ENCODE measurements around the gene ARHGAP23. TPM values are rescaled to one million over a fixed set of nuclear protein-coding genes. Genes with fewer than 3 reads are reported as not detected.

The ARHGAP23 gene
- total and polyA plus RNA-seq, 10 of the 15 experiments (the other 5 are each of a cell fraction or from before 2014, with no cell fraction given): 0.23 to 5.8 (median 2.1) TPM

DNA sequence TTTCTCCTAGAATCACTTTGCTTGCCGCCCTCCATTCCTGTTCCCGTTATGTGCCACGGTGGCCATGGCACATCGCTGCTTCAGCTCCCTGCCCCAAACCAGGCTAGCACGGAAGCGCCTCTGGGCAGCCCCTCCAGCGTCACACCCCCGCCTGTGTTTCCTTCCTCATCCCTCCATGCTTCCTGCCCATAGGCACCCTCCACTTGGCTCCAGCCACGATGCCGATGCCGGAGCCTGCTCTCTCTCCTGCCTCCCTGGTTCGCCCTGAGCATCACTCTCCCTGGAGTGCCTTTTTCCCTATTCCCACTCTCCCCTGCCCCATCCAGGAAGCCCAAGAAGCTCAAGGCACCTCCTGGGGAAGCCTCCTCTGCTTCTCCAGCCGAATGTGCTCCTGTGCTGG lies 3.2 kb upstream of the ARHGAP23 start:
- in situ Hi-C loops (cut with MboI): no loop called here
- DNase-seq (ENCODE audit: low read depth, low spot score): no peak
- no peaks in the 10 kb centered on the region for H3K9me3 ChIP-seq (replicated peaks; ENCODE audit: control insufficient read depth, insufficient read depth, low read length)
- peaks cover 4% of the 10 kb centered on the region for H3K4me1 ChIP-seq (ENCODE audit: control insufficient read depth, insufficient read depth, low read length)
- ATAC-seq: no peak
- intact Hi-C loops (cut with micrococcal nuclease; ENCODE audit: unreplicated experiment): loop anchor here (10.0 kb wide), 1 partner anchor 160 kb away; no protein-coding TSS in a partner anchor
- H4K20me1 ChIP-seq (ENCODE audit: control insufficient read depth, insufficient read depth): no peaks in the 10 kb centered on the region
- H3K27me3 ChIP-seq (replicated peaks in 1 of 2; ENCODE audit: control insufficient read depth in 2 of 2, insufficient read depth in 2 of 2, low read length in 1 of 2): peaks cover 0 to 4% of the 10 kb centered on the region in 2 experiments; a peak in 1 of 4 replicates
- WGBS (ENCODE audit: insufficient coverage, insufficient replicate concordance, low lambda C conversion rate, missing lambda C conversion rate): 31% methylated on average over 13 of the region's 13 CpGs
- RAD21 ChIA-PET (ENCODE audit: unreplicated experiment): interaction anchor here (1.4 kb wide), 1 partner anchor 112 kb away, joined by 3 read pairs; no protein-coding TSS in a partner anchor
- H3K9ac ChIP-seq (ENCODE audit: control insufficient read depth, insufficient read depth, low read length): no peak overlapping the region
- no peaks in the 10 kb centered on the region for H3K36me3 ChIP-seq (ENCODE audit: control insufficient read depth in 2 of 2, insufficient read depth in 2 of 2, low read length in 1 of 2)
- no peak overlapping the region for H3K4me3 ChIP-seq
- POLR2A ChIA-PET: no interaction called here
- no peak overlapping the region for H3K4me2 ChIP-seq (ENCODE audit: control insufficient read depth, insufficient read depth)
- no TSS peak for BruUV-seq (replicated peaks)
- no peak for FAIRE-seq
- H2AFZ ChIP-seq (ENCODE audit: control insufficient read depth, low read depth, low read length): no peak overlapping the region
- H3K27ac ChIP-seq (ENCODE audit: control insufficient read depth, insufficient read depth): no peak overlapping the region
- TF ChIP-seq SUZ12 (IDR thresholded peaks at IDR 0.05; ENCODE audit: unreplicated experiment) (no peak), RUNX3 (IDR thresholded peaks at IDR 0.05; ENCODE audit: low read length) (no peak), BHLHE40 (IDR thresholded peaks at IDR 0.05; ENCODE audit: borderline replicate concordance in 1 of 2, low read depth in 2 of 2, low read length in 1 of 2) (no peak), NRF1 (conservative IDR thresholded peaks at IDR 0.05; ENCODE audit: low read depth, low read length) (no peak), NR2C2 (IDR thresholded peaks at IDR 0.05; ENCODE audit: borderline replicate concordance, control insufficient read depth, insufficient read length, low read depth) (no peak), ZNF217 (IDR thresholded peaks at IDR 0.05) (no peak), RCOR1 (conservative IDR thresholded peaks at IDR 0.05; ENCODE audit: low read depth, low read length) (no peak)
- TF ChIP-seq, protein P1, sequence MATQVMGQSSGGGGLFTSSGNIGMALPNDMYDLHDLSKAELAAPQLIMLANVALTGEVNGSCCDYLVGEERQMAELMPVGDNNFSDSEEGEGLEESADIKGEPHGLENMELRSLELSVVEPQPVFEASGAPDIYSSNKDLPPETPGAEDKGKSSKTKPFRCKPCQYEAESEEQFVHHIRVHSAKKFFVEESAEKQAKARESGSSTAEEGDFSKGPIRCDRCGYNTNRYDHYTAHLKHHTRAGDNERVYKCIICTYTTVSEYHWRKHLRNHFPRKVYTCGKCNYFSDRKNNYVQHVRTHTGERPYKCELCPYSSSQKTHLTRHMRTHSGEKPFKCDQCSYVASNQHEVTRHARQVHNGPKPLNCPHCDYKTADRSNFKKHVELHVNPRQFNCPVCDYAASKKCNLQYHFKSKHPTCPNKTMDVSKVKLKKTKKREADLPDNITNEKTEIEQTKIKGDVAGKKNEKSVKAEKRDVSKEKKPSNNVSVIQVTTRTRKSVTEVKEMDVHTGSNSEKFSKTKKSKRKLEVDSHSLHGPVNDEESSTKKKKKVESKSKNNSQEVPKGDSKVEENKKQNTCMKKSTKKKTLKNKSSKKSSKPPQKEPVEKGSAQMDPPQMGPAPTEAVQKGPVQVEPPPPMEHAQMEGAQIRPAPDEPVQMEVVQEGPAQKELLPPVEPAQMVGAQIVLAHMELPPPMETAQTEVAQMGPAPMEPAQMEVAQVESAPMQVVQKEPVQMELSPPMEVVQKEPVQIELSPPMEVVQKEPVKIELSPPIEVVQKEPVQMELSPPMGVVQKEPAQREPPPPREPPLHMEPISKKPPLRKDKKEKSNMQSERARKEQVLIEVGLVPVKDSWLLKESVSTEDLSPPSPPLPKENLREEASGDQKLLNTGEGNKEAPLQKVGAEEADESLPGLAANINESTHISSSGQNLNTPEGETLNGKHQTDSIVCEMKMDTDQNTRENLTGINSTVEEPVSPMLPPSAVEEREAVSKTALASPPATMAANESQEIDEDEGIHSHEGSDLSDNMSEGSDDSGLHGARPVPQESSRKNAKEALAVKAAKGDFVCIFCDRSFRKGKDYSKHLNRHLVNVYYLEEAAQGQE (IDR thresholded peaks at IDR 0.05; ENCODE audit: low read depth, low read length): no peak
- CTCF ChIA-PET: interaction anchor here (0.8 to 4.3 kb wide), 8 partner anchors 11 to 242 kb away, joined by 3 to 31 read pairs (median 6); no protein-coding TSS in a partner anchor
- H3K79me2 ChIP-seq (ENCODE audit: control insufficient read depth, insufficient read depth, low read length): no peaks in the 10 kb centered on the region
- SMC1A ChIA-PET (ENCODE audit: uncharacterized antibody, unreplicated experiment): no interaction called here
